HG02588 (cell line): ENCODE measurements around the gene KDM6B.
A peak's percentile ranks its signal among the peaks of the same experiment; 100 is the strongest.
"Not testable (repeated sequence)": the region's sequence is repeated elsewhere in the genome, so short reads cannot be mapped to it uniquely, and the experiment has no call there.

Source experiments
- ATAC-seq: cut with Tn5 transposase; IDR thresholded peaks from one replicate; pipeline ENCODE4 v1.9.1; 2021; ENCODE audit warnings: mild to moderate bottlenecking, moderate library complexity; ENCODE audit not compliant: unreplicated experiment

The KDM6B gene, protein sequence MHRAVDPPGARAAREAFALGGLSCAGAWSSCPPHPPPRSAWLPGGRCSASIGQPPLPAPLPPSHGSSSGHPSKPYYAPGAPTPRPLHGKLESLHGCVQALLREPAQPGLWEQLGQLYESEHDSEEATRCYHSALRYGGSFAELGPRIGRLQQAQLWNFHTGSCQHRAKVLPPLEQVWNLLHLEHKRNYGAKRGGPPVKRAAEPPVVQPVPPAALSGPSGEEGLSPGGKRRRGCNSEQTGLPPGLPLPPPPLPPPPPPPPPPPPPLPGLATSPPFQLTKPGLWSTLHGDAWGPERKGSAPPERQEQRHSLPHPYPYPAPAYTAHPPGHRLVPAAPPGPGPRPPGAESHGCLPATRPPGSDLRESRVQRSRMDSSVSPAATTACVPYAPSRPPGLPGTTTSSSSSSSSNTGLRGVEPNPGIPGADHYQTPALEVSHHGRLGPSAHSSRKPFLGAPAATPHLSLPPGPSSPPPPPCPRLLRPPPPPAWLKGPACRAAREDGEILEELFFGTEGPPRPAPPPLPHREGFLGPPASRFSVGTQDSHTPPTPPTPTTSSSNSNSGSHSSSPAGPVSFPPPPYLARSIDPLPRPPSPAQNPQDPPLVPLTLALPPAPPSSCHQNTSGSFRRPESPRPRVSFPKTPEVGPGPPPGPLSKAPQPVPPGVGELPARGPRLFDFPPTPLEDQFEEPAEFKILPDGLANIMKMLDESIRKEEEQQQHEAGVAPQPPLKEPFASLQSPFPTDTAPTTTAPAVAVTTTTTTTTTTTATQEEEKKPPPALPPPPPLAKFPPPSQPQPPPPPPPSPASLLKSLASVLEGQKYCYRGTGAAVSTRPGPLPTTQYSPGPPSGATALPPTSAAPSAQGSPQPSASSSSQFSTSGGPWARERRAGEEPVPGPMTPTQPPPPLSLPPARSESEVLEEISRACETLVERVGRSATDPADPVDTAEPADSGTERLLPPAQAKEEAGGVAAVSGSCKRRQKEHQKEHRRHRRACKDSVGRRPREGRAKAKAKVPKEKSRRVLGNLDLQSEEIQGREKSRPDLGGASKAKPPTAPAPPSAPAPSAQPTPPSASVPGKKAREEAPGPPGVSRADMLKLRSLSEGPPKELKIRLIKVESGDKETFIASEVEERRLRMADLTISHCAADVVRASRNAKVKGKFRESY (N-terminal part only)

DNA sequence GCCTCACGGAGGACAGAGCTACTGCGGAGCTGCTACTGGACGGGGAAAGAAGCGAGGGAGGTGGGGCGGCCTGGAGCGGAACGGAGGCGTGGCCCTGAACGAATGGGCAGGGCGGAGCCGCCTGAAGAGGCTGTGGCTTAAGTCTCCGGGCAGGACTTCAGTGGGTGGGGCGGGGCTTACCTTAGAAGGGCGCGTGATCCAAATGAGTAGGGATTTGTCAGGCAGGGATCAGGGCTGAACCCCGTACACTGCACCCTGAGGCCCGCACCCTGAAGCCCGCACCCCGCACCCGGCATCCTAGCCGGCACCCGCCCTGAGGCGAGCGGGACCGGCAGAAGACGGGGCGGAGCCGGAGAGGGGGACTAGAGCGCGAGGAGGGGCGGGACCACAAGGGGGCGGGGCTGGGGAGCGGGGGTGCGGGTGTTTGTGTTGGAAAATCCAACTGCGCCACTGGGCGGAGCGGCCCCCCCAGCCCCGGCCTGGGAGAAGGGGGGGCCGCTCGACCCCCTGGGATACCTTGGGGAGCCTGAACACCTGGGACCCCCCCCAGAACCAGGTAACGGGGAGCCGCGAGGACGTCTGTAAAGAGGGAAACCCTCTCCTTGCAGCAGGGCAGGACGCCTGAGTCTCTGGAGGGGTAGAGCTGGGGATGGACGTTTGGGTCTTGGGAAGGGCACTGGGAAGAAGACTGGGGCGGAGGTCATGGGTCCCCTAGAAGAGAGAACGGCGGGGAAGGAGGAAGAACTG is at the start of gene KDM6B:
Gene KDM6B, plus strand, starts transcription at position 423 of the 747 bp plus-strand sequence. CDS start 11,338 bp downstream, outside the sequence.
- ATAC-seq: peak; percentile 36

DNA sequence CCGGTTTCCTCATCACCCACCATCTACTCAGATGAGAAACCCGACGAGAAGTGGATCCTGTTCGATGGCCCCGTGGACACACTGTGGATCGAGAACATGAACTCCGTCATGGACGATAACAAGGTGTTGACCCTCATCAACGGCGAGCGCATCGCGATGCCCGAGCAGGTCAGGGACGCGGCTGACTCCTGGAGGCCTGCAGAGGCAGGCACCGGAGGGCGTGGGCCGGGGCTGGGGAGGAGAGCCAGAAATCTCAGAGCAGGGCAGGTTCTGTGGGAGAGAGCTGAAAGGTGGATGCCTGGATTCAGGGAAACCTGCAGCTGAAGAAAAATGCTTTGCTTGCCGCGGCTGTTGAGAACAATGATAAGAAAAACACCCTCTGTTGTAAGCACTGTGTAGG is 47.2 kb upstream of the KDM6B start:
- no peak for ATAC-seq

DNA sequence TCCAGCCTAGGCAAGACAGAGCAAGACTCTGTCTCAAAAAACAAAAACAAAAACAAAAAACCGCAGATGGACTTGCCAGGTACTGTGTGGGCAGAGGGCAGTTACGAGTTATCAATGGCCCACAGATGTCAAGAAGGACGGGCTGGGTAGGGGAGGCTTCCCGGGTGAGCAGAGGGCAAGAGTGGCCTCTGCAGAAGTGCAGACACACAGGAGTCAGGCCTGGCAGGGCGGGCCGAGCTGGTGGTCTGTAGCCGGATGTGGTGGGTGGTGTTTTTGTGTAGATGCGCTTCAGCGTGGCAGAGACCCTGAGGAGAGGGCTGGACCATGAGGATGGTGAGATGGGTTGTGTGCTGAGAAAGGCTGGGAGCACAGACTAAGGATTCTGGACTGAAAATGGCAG is 44.9 kb upstream of the KDM6B start:
- ATAC-seq: no peak

DNA sequence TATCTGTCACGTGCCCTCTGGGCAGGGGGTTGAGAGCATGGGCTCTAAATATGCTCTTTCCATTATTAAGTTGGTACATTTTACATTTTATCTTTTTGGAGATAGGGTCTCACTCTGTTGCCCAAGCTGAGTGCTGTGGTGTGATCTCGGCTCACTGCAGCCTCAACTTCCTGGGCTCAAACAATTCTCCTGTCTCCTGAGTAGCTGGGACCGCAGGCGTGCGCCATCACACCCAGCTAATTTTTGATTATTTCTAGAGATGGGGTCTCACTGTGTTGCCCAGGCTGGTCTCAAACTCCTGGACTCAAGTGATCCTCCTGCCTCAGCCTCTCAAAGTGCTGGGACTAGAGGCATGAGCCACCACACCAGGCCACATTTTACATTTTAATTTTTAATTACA is 43.9 kb upstream of the KDM6B start:
- ATAC-seq: no peak

DNA sequence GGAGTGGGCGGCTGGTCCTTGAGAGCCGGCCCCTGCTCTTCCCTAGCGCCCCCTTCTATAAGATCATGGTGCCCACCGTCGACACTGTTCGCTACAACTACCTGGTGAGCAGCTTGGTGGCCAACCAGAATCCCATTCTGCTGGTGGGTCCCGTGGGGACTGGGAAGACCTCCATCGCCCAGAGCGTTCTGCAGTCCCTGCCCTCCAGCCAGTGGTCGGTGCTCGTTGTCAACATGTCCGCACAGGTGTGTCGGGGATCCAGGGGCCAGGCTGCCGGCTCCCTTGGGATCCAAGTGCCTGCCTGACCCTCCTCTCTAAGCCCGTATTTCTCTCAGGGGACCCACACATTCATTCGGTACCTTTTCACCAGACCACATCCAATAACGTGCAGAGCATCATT is 41.4 kb upstream of the KDM6B start:
- no peak for ATAC-seq

DNA sequence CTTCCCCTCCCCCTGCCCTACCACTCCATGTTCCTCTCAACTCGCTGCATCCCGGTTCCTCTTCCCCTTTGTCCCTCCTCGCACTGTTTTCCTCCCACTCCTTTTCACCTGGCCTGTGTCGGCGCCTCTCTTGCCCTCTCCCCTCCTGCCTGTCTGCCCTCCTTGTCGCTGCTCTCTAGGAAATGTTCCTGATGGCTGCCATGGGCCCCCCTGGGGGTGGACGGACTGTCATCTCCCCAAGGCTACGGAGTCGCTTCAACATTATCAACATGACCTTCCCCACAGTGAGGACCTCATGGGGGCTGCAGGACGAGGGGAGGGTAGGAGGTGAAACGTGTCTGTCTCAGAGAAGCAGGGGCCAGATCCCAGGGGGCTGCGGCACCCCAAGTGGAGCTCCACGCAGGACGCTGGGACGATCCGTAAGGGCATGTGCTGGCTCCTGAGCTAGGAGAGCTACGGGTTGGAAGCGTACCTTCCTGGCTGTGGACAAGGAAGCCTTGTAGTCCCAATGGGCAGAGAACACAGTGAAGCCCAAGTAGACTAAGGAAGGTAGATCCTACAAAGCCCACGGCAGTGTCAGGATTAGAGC is 39.8 kb upstream of the KDM6B start:
- ATAC-seq: no peak

DNA sequence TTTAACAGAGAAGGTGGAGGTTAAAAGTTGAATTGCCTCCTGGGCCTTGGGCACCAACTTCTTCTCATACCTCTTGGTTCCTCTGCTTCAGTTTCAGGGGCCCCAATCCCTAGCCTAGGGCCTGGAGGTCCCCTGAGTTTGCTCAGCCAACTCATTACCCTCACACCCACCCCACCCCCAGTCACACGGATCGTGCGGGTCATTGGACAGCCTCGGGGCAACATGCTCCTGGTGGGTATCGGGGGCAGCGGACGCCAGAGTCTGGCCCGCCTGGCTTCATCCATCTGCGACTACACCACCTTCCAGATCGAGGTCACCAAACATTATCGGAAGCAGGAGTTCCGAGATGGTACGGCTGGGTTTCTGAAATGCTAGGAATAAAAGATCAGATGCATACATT is 36.0 kb upstream of the KDM6B start:
- no peak for ATAC-seq

DNA sequence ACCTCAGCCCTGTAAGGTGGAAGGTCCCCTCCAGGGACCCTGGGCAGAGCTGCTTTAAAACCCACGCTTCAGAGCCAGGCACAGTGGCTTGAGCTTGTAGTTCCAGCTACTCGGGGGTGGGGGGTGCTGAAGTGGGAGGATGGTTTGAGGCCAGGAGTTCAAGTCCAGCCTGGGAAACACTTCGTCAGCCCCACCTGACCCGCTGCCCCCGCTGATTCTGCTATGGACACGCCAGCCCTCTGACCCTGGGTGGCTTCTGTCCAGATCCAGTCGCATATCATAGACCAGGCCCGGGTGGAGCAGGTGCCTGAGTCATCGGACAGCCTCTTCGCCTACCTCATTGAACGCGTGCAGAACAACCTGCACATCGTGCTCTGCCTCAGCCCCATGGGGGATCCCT is 35.2 kb upstream of the KDM6B start:
- no peak for ATAC-seq

DNA sequence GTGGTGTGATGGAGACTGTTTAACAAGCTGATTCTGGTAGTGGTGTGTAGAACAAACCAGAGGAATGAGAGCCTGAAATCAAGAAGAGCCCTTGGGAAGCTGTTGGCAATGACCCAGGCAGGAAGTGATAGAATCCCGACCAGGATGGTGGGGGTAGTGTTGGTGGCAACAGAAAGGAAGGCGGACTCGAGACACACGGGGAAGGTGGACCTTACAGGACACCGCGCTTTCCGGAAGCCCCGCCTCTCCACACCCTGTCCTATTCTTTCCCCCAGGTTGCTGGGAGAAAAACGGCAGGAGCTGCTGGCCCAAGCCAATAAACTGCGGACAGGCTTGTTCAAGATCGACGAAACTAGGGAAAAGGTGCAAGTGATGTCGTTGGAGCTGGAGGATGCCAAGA is 30.0 kb upstream of the KDM6B start:
- ATAC-seq: no peak

DNA sequence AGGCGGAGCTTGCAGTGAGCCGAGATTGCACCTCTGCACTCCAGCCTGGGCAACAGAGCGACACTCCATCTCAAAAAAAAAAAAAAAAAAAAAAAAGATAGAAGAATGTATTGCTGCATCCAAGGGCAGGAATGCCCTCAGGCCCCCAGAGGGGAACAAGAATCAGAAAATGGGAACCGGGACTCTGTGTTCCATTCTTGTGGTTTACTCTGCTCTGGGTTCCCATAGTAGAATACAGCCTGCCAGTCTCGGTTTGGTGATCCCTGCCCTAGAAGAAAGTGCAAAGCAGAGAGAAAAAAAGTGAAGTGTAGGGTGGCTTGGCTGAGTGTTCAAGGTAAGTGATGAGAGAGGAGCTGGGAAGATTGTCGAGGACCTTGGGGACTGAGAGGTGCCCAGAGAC is 27.4 kb upstream of the KDM6B start:
- ATAC-seq: no peak

DNA sequence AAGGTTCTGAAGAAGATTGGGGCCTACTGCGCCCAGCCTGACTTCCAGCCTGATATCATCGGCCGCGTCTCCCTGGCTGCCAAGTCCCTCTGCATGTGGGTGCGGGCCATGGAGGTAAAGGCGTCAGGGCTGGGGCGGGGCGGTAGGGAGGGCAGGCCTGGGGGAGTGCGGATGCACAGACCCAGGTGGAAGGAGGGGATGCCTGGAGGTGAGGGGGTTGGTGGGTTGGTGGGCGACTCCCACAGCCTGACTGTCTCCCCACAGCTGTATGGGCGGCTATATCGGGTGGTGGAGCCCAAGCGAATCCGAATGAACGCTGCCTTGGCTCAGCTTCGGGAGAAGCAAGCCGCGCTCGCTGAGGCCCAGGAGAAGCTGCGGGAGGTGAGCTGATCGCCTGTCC is 26.8 kb upstream of the KDM6B start:
- ATAC-seq: no peak

DNA sequence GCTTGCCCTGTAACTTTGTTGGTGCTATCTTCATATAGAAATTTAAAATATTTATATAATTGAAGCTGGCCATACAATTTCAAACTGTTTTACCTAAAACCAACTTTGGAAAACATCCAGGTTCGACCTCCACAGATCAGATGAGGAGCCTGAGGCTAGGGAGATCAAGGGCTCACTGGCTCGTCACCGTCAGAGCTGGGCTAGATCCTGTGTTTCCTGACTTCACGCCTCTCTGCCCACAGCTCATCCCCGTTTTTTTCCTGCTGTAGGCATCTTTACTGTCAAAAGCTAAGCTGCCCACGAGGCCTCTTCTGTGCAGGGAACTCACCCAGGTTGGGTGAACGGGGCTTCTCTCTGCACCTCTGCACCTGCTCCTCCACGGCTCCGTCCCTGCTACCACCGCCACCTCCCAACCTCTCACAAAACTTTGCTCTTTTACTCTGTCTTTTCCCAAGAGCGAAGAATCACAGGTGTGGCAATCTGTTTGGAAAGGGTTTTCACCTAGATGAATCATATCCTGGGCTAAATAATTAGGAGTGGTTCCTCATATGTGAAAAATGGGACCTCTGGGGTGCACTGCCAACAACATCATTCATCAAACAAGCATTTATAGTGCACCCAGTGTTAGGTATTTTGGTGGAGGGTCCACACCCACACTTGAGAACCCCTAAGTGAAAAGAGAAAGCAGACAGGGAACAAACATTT is 24.8 kb upstream of the KDM6B start:
- ATAC-seq: no peak

DNA sequence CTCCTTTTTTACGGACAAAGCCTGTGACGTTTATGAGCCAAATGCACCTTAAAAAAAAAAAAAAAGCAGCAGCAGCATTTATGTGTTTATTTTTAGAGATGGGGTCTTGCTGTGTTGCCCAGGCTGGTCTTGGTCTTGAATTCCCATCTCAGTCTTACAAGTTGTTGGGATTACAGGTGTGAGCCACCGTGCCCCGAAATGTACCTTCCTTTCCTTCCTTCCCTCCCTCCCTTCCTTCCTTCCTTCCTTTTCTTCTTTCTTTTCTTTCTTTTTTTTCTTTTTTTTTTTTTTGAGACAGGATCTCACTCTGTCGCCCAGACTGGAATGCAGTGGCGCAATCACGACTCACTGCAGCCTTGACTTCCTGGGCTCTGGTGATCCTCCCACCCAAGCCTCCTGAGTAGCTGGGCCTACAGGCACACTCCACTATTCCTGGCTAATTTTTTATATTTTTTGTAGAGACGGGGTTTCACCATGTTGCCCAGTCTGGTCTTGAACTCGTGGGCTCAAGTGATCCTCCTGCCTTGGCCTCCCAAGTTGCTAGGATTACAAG is 24.1 kb upstream of the KDM6B start:
- ATAC-seq: not testable (repeated sequence)

DNA sequence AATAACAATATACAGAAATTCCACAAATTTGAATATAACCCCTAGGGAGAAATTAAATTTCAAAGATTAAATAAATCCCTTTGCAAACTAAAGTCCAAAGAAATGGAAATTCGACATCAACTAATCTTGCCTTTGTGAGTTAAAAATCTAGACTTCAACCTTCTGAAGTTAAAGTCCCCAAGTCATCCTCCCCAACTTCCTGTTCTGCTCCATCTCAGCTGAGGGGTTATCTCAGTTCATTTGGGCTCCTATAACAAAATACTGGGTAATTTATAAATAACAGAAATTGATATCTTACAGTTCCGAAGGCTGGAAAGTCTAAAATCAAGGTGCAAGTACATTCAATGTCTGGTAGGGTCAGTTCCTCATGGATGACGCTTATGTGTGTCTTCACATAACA is 22.8 kb upstream of the KDM6B start:
- no peak for ATAC-seq

DNA sequence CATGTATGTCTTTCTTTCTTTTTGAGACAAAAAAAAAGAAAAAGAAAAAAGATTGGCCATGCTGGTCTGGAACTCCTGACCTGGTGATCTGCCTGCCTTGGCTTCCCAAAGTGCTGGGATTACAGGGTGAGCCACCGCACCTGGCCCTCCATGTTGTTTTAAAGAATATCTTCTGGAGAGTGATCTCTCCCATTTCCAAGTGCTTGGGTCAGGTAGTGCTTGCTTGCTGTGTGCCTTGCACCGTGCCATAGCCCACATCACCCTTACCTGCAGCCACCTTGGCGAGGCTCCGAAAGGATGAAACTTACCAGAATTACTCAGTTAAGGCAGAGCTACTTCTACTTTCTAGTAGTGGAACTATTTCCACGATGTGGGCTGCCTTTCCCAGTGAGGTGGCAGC is 19.0 kb upstream of the KDM6B start:
- ATAC-seq: no peak

DNA sequence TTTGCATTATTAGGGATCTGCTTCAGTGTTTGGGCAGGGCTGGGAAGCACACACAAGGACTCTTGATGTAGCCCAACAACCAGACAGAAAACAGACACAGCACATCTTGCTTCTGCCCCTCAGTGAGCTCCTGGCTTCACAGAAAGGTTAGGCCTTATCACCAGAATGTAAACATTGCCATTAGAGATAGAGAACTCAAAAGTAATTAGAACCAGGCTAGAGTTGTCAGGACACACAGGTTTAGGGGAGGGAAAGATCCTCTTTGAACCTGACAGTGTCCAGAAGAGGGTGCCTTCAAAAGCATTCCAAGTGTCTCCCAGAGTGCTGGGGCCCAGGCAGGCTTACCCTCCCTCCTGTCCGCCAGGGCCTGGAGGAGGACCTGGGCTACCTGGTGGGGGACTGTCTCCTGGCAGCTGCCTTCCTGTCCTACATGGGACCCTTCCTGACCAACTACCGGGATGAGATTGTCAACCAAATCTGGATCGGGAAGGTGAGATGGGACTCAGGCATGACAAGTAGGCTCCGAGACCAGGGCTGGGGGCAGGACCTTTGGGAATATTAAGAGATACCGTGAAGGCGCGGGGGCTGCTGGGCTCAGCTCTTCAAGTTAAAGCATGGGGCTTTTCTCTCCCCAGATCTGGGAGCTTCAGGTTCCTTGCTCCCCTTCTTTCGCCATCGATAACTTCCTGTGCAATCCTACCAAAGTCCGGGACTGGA is 16.9 kb upstream of the KDM6B start:
- no peak for ATAC-seq

DNA sequence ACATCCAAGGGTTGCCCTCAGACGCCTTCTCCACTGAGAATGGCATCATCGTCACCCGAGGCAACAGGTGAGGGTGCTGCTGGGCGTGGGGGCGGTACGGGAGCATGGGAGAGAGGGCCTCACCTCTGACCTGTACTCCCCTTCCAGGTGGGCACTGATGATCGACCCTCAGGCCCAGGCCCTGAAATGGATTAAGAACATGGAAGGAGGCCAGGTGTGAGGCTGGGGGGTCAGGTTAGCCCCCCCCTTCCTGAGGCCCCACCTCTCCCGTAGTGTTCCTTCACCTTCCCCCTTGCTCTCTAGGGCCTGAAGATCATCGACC is 16.4 kb upstream of the KDM6B start:
- no peak for ATAC-seq

DNA sequence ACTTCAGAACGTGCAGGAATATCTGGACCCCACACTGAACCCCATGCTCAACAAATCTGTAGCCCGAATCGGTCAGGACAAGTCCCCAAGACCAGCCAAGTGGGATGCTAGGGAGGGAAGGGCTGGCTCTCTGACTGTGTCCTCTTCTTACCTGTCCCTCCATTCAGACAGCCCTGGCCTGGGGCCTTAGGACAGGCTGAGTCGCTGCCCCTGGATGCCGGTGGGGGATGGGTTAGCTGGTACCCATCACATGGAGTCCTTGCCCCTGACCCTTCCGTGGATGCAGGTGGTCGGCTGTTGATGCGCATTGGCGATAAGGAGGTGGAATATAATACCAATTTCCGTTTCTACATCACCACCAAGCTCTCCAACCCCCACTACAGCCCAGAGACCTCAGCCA is 16.0 kb upstream of the KDM6B start:
- ATAC-seq: no peak
